Measurements from ENCODE around the gene REXO4. TPM values are rescaled to one million over a fixed set of nuclear protein-coding genes. Genes with fewer than 3 reads are reported as not detected.

The REXO4 gene
- total and polyA plus RNA-seq, 9 of the 15 experiments (the other 6 are each of a cell fraction or from before 2014, with no cell fraction given): 3.4 to 72.9 (median 31.1) TPM

DNA sequence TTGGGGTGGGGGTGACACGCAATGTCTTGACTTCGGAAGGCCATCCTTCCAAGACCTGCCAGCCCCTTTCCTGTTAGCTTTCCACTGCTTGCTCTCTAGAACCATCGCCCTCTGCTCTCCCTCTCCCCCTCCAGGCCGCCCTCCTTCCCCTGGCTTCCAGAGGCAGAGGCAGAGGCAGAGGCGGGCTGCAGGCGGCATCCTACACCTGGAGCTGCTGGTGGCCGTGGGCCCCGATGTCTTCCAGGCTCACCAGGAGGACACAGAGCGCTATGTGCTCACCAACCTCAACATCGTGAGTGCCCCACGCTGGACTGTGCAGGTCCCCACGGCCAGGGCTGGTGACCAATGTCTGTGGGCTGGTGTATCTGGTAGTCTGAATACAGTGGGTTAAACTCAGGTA, 6.4 kb upstream of the REXO4 start (continued):
- TF ChIP-seq, protein P1, sequence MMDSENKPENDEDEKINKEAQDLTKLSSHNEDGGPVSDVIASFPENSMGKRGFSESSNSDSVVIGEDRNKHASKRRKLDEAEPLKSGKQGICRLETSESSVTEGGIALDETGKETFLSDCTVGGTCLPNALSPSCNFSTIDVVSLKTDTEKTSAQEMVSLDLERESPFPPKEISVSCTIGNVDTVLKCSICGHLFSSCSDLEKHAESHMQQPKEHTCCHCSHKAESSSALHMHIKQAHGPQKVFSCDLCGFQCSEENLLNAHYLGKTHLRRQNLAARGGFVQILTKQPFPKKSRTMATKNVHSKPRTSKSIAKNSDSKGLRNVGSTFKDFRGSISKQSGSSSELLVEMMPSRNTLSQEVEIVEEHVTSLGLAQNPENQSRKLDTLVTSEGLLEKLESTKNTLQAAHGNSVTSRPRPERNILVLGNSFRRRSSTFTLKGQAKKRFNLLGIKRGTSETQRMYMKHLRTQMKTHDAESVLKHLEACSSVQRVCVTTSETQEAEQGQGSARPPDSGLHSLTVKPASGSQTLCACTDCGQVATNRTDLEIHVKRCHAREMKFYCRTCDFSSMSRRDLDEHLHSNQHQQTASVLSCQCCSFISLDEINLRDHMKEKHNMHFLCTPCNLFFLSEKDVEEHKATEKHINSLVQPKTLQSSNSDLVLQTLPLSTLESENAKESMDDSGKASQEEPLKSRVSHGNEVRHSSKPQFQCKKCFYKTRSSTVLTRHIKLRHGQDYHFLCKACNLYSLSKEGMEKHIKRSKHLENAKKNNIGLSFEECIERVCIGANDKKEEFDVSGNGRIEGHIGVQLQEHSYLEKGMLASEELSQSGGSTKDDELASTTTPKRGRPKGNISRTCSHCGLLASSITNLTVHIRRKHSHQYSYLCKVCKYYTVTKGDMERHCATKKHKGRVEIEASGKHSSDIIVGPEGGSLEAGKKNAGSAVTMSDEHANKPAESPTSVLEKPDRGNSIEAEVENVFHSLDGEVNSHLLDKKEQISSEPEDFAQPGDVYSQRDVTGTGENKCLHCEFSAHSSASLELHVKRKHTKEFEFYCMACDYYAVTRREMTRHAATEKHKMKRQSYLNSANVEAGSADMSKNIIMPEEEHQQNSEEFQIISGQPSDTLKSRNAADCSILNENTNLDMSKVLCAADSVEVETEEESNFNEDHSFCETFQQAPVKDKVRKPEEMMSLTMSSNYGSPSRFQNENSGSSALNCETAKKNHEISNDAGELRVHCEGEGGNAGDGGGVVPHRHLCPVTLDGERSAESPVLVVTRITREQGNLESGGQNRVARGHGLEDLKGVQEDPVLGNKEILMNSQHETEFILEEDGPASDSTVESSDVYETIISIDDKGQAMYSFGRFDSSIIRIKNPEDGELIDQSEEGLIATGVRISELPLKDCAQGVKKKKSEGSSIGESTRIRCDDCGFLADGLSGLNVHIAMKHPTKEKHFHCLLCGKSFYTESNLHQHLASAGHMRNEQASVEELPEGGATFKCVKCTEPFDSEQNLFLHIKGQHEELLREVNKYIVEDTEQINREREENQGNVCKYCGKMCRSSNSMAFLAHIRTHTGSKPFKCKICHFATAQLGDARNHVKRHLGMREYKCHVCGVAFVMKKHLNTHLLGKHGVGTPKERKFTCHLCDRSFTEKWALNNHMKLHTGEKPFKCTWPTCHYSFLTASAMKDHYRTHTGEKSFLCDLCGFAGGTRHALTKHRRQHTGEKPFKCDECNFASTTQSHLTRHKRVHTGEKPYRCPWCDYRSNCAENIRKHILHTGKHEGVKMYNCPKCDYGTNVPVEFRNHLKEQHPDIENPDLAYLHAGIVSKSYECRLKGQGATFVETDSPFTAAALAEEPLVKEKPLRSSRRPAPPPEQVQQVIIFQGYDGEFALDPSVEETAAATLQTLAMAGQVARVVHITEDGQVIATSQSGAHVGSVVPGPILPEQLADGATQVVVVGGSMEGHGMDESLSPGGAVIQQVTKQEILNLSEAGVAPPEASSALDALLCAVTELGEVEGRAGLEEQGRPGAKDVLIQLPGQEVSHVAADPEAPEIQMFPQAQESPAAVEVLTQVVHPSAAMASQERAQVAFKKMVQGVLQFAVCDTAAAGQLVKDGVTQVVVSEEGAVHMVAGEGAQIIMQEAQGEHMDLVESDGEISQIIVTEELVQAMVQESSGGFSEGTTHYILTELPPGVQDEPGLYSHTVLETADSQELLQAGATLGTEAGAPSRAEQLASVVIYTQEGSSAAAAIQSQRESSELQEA (IDR thresholded peaks at IDR 0.05; ENCODE audit: low read depth): no peak
- no peak for TF ChIP-seq DDX20 (tag; IDR thresholded peaks at IDR 0.05; ENCODE audit: low read depth)
- no peak for TF ChIP-seq ZBTB1 (CRISPR knock-in tag; IDR thresholded peaks at IDR 0.05; ENCODE audit: borderline replicate concordance, low read depth)
- TF ChIP-seq MEF2A (IDR thresholded peaks at IDR 0.05; ENCODE audit: control insufficient read depth, low read depth, low read length): no peak
- no peak for TF ChIP-seq RBM17 (IDR thresholded peaks at IDR 0.05; ENCODE audit: borderline replicate concordance, low read depth, low read length)
- TF ChIP-seq, protein P2, sequence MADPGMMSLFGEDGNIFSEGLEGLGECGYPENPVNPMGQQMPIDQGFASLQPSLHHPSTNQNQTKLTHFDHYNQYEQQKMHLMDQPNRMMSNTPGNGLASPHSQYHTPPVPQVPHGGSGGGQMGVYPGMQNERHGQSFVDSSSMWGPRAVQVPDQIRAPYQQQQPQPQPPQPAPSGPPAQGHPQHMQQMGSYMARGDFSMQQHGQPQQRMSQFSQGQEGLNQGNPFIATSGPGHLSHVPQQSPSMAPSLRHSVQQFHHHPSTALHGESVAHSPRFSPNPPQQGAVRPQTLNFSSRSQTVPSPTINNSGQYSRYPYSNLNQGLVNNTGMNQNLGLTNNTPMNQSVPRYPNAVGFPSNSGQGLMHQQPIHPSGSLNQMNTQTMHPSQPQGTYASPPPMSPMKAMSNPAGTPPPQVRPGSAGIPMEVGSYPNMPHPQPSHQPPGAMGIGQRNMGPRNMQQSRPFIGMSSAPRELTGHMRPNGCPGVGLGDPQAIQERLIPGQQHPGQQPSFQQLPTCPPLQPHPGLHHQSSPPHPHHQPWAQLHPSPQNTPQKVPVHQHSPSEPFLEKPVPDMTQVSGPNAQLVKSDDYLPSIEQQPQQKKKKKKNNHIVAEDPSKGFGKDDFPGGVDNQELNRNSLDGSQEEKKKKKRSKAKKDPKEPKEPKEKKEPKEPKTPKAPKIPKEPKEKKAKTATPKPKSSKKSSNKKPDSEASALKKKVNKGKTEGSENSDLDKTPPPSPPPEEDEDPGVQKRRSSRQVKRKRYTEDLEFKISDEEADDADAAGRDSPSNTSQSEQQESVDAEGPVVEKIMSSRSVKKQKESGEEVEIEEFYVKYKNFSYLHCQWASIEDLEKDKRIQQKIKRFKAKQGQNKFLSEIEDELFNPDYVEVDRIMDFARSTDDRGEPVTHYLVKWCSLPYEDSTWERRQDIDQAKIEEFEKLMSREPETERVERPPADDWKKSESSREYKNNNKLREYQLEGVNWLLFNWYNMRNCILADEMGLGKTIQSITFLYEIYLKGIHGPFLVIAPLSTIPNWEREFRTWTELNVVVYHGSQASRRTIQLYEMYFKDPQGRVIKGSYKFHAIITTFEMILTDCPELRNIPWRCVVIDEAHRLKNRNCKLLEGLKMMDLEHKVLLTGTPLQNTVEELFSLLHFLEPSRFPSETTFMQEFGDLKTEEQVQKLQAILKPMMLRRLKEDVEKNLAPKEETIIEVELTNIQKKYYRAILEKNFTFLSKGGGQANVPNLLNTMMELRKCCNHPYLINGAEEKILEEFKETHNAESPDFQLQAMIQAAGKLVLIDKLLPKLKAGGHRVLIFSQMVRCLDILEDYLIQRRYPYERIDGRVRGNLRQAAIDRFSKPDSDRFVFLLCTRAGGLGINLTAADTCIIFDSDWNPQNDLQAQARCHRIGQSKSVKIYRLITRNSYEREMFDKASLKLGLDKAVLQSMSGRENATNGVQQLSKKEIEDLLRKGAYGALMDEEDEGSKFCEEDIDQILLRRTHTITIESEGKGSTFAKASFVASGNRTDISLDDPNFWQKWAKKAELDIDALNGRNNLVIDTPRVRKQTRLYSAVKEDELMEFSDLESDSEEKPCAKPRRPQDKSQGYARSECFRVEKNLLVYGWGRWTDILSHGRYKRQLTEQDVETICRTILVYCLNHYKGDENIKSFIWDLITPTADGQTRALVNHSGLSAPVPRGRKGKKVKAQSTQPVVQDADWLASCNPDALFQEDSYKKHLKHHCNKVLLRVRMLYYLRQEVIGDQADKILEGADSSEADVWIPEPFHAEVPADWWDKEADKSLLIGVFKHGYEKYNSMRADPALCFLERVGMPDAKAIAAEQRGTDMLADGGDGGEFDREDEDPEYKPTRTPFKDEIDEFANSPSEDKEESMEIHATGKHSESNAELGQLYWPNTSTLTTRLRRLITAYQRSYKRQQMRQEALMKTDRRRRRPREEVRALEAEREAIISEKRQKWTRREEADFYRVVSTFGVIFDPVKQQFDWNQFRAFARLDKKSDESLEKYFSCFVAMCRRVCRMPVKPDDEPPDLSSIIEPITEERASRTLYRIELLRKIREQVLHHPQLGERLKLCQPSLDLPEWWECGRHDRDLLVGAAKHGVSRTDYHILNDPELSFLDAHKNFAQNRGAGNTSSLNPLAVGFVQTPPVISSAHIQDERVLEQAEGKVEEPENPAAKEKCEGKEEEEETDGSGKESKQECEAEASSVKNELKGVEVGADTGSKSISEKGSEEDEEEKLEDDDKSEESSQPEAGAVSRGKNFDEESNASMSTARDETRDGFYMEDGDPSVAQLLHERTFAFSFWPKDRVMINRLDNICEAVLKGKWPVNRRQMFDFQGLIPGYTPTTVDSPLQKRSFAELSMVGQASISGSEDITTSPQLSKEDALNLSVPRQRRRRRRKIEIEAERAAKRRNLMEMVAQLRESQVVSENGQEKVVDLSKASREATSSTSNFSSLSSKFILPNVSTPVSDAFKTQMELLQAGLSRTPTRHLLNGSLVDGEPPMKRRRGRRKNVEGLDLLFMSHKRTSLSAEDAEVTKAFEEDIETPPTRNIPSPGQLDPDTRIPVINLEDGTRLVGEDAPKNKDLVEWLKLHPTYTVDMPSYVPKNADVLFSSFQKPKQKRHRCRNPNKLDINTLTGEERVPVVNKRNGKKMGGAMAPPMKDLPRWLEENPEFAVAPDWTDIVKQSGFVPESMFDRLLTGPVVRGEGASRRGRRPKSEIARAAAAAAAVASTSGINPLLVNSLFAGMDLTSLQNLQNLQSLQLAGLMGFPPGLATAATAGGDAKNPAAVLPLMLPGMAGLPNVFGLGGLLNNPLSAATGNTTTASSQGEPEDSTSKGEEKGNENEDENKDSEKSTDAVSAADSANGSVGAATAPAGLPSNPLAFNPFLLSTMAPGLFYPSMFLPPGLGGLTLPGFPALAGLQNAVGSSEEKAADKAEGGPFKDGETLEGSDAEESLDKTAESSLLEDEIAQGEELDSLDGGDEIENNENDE (IDR thresholded peaks at IDR 0.05; ENCODE audit: low read depth, low read length): no peak
- no peak for TF ChIP-seq HCFC1 (IDR thresholded peaks at IDR 0.05; ENCODE audit: low read depth, low read length)
